Pancreas (tissue), 10 donors: ENCODE measurements around the gene HFM1. TPM values are rescaled to one million over a fixed set of nuclear protein-coding genes. Genes with fewer than 3 reads are reported as not detected.
"Not testable (repeated sequence)": the region's sequence is repeated elsewhere in the genome, so short reads cannot be mapped to it uniquely, and the experiment has no call there.

Experiments used
- ATAC-seq, 4 donors: fragments of 200-7000 bp; cut with Tn5 transposase; one replicate each; pipeline versions ENCODE4 v1.8.0 to v1.9.1; 2020; ENCODE audit warnings: mild to moderate bottlenecking in 4 of 4, moderate library complexity in 4 of 4
- DNase-seq, 6 donors: peaks; one replicate each; pipeline ENCODE4 v3.0.0-alpha.2; 2020
- FAIRE-seq: peaks from 2 replicates; lab custom pipeline; 2012; peaks lifted over from hg19 to GRCh38; lab: Jason Lieb, UNC
- H3K27ac ChIP-seq, 4 donors: fragments of 200-600 bp; sonication (generic); 1 replicate in 3 of 4; 2 replicates in 1 of 4; pipeline versions ENCODE4 v1.5.0 to v1.8.0; 2020
- H3K27me3 ChIP-seq, 4 donors: fragments of 200-600 bp; one replicate each; pipeline ENCODE4 v1.8.0; 2021
- H3K36me3 ChIP-seq, 3 donors: fragments of 200-600 bp; sonication (generic) in 1 of 3; one replicate each; pipeline versions ENCODE4 v1.5.0 to v1.8.0; 2020 to 2021
- H3K4me1 ChIP-seq, 3 donors: fragments of 200-600 bp; one replicate each; pipeline ENCODE4 v1.8.0; 2021
- H3K4me3 ChIP-seq, 4 donors: fragments of 200-600 bp; sonication (generic) in 2 of 4; one replicate each; pipeline versions ENCODE4 v1.5.0 to v1.8.0; 2020 to 2021
- H3K9me3 ChIP-seq, 4 donors: fragments of 200-600 bp; one replicate each; pipeline ENCODE4 v1.8.0; 2021
- CTCF ChIP-seq, 4 donors: fragments of 200-600 bp; sonication (generic) in 3 of 4; IDR thresholded peaks; one replicate each; pipeline versions ENCODE4 v1.5.0 to v1.8.0; 2021; ENCODE audit warnings: antibody characterized with exemption in 4 of 4
- WGBS, 2 donors: extraction: QIAGEN DNeasy Blood & Tissue Kit; methylation state at CpG; one replicate each; pipeline ENCODE4 v1.1.7; 2013; 5-methylcytosine and 5-hydroxymethylcytosine counted together
- intact Hi-C, 3 donors: fragments of 100-400 bp; cut with DNase I; formaldehyde crosslinking; loops; one replicate each; pipeline versions ENCODE4 v1.11.1 to v1.14.2; 2022
- polyA plus RNA-seq, 2 donors: library from polyadenylated mRNA; stranded (reverse); fragments of 200-250 nt; gene quantifications; one replicate each; pipeline ENCODE4 v1.2.3, GENCODE V29; 2013
- total RNA-seq, 6 donors: library from RNA; stranded (reverse); fragmentation: NEBNext Ultra II Directional in 4 of 6; extraction: Animal tissue kit (Norgen Biotek cat#: 25700) in 4 of 6; gene quantifications; one replicate each; pipeline versions ENCODE4 v1.2.1 to v1.2.4, GENCODE V29; 2021 to 2023
- donor health status: healthy with polysubstance abuse.
- donor health status: DM: no; HTN: no; CAD: no; lungs with moderate emphysema.
- donor health status: DM: no; HTN: no; CAD: no.
- donor health status: control.
- donor health status: control.
- donor health status: Bipolar disorder and iron deficiency.
- donor health status: DM: yes; HTN: yes; CAD: no.
- donor health status: DM: no; HTN: no; CAD: no.
- donor health status: DM: no; HTN: no; CAD: no.
- donor health status: DM: yes; HTN: yes; CAD: no.

HFM1 gene
- total RNA-seq = 1 to 10 TPM in 2 of 6 donors, under 1 TPM in 4; 0.54 to 2.1 (median 0.98) TPM
- polyA plus RNA-seq = 1 to 10 TPM; 2.2 to 2.4 TPM

GRCh38 chr1:91404151-91405012 is at the start of gene HFM1:
TSS of gene HFM1 (minus strand) at chr1:91404837. CDS start at chr1:91401082, 3,755 bp downstream.
- no peak for FAIRE-seq
- peak; percentile 97 to 99 (median 98) for ATAC-seq
- no peaks in the 10 kb centered on the region for H3K9me3 ChIP-seq
- H3K36me3 ChIP-seq = no peaks in the 10 kb centered on the region
- DNase-seq = peak; percentile 70 to 92 (median 77)
- no peaks in the 10 kb centered on the region for H3K27me3 ChIP-seq
- H3K4me3 ChIP-seq = peak within 1 kb of the TSS; percentile 26 to 78 (median 64)
- intact Hi-C loops = no loop called here
- TF ChIP-seq CTCF (IDR thresholded peaks at IDR 0.05) = no peak
- 1% methylated on average over 59 to 69 of the region's 69 CpGs for WGBS, 2 donors
- peak within 1 kb of the TSS; percentile 57 to 89 (median 66) for H3K27ac ChIP-seq
- H3K4me1 ChIP-seq = peaks cover 0 to 3% (median 0%) of the 10 kb centered on the region in 3 donors

GRCh38 chr1:91454136-91454535 is 49.5 kb upstream of the HFM1 start:
- no peak for TF ChIP-seq CTCF (IDR thresholded peaks at IDR 0.05)
- ATAC-seq (no peak), DNase-seq (no peak), FAIRE-seq (no peak)
- no peaks in the 10 kb centered on the region for H3K27me3 ChIP-seq
- no peak overlapping the region for H3K4me3 ChIP-seq
- H3K9me3 ChIP-seq = no peaks in the 10 kb centered on the region
- no peaks in the 10 kb centered on the region for H3K4me1 ChIP-seq
- WGBS, 2 donors = 60 to 63% methylated on average over 2 of the region's 2 CpGs
- intact Hi-C loops = no loop called here
- H3K36me3 ChIP-seq = no peaks in the 10 kb centered on the region
- no peak overlapping the region for H3K27ac ChIP-seq

- Histone ChIP-seq H3K27me3 (no peaks in the 10 kb centered on the region), H3K9me3 (no peaks in the 10 kb centered on the region), H3K27ac (no peak overlapping the region), H3K4me1 (no peaks in the 10 kb centered on the region), H3K36me3 (no peaks in the 10 kb centered on the region), H3K4me3 (no peak overlapping the region)
- FAIRE-seq = no peak
- 46 to 50% methylated on average over 2 of the region's 2 CpGs for WGBS, 2 donors
- no peak for TF ChIP-seq CTCF (IDR thresholded peaks at IDR 0.05)
- no peak for ATAC-seq
- DNase-seq = no peak
- intact Hi-C loops = no loop called here
Measured at GRCh38 chr1:91450260-91450659, 45.6 kb upstream of the HFM1 start.

GRCh38 chr1:91447782-91448181 is 43.1 kb upstream of the HFM1 start:
- FAIRE-seq, H3K4me1 ChIP-seq, H3K27ac ChIP-seq, ATAC-seq, intact Hi-C loops, H3K4me3 ChIP-seq, DNase-seq, H3K27me3 ChIP-seq, H3K36me3 ChIP-seq, H3K9me3 ChIP-seq: not testable (repeated sequence)
- 74 to 97% methylated on average over 2 of the region's 2 CpGs for WGBS, 2 donors

- H3K4me3 ChIP-seq, intact Hi-C loops, DNase-seq, ATAC-seq, H3K4me1 ChIP-seq, FAIRE-seq, H3K27ac ChIP-seq, H3K27me3 ChIP-seq, H3K36me3 ChIP-seq, H3K9me3 ChIP-seq: not testable (repeated sequence)
- WGBS, 2 donors = 87 to 88% methylated on average over 5 of the region's 5 CpGs
Measured at GRCh38 chr1:91441980-91442379, 37.3 kb upstream of the HFM1 start.

- TF ChIP-seq CTCF (IDR thresholded peaks at IDR 0.05) = no peak
- no peak overlapping the region for H3K27ac ChIP-seq
- 79 to 87% methylated on average over 1 of the region's 1 CpG for WGBS, 2 donors
- H3K27me3 ChIP-seq = no peaks in the 10 kb centered on the region
- DNase-seq = no peak
- H3K4me1 ChIP-seq = no peaks in the 10 kb centered on the region
- H3K4me3 ChIP-seq = no peak overlapping the region
- no peaks in the 10 kb centered on the region for H3K36me3 ChIP-seq
- intact Hi-C loops = no loop called here
- no peak for ATAC-seq
- no peaks in the 10 kb centered on the region for H3K9me3 ChIP-seq
- no peak for FAIRE-seq
Measured at GRCh38 chr1:91440847-91441246, 36.2 kb upstream of the HFM1 start.
